OCI-M2 (cell line): ENCODE data around the gene OOSP4B.
"Not testable (repeated sequence)": the region's sequence is repeated elsewhere in the genome, so short reads cannot be mapped to it uniquely, and the experiment has no call there.

ENCODE experiments used
- DNase-seq: peaks from one replicate; lab custom pipeline; 2025; ENCODE audit not compliant: unreplicated experiment; lab: John Stamatoyannopoulos, UW

Gene OOSP4B

DNA sequence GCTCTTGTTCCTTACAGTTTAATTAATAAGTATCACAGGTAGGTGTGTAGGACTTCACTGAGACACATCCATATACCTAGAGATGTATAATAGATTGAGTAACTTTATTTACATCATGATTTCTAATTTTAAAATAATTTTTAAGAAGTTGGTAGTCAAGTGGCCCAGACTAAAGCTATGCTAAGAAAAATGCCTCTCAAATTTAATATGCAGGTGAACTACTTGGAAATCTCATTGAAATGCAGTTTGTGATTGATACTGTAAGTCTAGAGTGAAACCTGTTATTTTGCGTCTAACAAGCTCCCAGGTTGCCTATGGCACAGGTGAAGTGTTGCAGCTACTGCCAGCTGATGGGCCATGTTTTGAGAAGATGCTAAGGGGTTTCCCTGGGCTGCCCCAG lies at the start of gene OOSP4B:
Gene OOSP4B, plus strand, starts transcription at position 301 of the 400 bp plus-strand sequence.
- DNase-seq: no peak

DNA sequence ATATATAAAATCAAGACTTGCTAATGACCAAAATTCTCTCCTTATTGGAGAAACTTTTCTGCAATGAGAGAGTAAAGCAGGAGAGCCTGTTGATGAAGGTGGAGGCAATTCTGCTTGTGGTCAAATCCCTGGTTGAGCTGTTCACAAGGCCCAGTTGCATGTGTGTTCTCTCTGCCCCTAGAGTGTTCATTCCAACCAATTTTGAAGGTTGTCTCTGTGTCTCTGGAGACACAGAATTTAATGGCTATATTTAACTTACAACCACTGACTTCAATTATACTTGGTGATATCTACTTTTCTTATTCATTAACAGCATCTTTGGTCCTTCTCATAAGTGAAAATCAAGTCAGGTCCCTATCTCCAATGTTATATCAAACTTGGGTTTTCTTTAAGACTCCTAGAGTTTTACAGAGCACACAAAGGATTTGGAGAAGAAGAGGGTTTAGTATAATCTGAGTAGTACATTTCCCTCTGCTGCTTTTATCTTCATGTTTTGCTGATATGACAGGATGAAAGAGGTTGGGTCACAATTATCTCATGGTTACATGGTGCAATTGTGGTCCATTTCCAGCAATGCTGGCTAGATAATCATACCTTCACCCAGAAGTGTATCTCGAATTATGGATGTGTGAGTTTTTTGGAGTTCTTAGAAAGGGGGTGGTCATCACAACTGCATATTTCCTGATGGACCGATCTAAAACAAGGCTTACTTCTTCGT lies 49.1 kb upstream of the OOSP4B start:
- DNase-seq: no peak

DNA sequence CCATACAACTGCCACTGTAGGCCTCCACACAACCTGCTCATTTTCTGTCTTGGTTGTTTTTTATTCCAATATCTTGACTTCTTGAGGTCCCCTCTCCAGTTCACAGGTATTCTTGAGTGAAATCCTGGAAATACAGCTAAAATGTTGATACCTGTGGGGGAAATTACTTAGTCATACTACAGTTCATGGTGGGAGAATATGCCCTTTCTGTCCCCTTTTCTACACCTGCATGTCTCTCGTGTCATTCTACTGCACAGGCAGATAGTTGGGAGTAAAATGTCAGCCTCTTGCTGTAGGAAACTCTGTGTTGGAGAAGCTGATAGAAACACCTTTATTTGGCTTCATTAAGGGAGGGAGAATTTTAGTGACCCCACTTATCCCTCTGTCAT lies 48.6 kb upstream of the OOSP4B start:
- no peak for DNase-seq

DNA sequence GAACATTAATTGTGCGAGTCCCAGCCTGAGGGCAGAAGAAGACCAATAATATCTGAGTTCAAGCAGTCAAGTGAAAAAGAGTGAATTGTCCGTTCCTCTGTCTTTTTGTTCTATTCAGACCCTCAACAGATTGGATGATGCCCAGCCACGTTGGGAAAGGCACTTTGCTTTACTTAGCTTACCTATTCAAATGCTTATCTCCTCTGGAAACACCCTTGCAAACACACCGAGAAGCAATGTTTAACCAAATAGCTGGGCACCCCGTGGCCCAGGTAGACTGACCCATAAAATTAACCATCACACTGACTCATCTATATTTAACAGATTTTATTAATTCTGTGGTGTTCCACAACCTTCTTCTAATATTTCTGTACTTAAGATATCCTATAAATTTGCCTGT lies 43.9 kb upstream of the OOSP4B start:
- no peak for DNase-seq

DNA sequence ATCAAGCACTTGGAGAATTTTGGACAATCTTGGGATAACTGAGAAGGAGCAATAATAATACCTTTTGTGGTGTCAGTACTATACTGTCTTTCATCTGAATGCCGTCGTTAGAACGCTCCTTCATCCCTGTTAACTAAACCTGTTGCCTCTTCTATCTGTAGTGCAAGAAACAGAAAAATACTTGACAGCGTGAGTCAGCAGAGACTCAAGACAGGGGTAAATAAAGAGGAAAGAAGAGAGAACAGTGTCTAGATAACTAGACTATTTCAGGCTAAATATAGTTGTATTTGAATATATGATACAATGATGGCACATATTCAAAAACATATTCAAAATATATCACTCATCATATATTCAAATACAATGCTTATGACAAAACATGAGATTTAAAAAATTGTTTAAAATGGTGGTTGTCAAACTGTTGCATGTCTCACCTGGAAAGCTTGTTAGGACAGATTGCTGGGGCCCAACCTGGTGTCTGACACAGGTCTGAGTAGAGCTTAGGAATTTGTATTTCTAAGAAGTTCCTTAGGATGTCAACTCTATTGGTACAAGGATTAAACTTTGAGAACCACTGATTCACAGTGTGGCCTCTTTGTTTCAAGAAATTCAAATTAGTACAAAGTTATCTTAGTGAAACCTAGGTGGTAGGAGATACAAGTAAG lies 35.7 kb upstream of the OOSP4B start:
- no peak for DNase-seq

DNA sequence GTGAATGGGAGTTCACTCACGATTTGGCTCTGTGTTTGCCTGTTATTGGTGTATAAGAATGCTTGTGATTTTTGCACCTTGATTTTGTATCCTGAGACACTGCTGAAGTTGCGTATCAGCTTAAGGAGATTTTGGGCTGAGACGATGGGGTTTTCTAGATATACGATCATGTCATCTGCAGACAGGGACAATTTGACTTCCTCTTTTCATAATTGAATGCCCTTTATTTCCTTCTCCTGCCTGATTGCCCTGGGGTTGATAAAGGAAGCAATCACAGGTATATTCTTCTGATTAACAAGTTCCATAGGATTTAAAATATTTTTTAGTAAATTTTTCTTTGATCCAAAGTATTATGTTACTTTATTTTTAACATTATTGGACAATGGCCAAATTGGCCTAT lies 34.9 kb upstream of the OOSP4B start:
- not testable (repeated sequence) for DNase-seq

DNA sequence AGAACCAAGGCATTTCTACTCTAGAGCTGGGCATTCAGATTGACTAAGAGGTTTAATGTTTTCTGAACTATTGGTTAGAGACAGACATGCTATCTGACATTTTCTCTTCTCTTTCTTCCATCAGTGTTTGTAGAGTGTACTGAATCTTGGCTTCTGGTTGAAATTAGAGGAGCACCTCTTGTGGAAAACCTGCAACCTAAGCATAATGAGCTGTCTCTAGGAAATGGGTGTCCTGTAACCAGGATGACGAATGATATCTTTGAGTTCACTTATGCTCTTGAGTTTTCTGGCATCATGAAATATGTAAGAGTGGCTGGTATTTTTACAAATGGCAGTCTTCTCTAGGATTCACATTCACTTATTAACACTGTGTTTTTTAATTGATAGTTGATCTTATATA lies 33.8 kb upstream of the OOSP4B start:
- no peak for DNase-seq

DNA sequence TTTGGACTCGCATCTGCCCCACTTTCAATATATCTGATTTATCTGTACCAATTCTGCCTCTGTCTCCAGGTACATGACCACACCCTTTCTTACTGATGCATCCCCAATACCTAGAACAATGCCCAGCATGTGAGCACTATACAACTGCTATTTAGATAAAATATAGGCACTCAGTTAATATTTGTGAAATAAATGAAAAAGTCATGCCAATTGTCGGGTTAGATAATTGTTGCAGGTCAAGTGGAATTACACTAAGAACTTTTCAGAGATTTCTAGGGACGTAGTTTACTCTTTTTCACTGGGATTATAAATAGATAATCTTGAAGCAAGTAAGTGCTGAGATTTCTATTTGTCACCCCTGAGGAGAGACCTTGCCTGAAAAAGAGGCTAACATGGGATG lies 32.6 kb upstream of the OOSP4B start:
- no peak for DNase-seq

DNA sequence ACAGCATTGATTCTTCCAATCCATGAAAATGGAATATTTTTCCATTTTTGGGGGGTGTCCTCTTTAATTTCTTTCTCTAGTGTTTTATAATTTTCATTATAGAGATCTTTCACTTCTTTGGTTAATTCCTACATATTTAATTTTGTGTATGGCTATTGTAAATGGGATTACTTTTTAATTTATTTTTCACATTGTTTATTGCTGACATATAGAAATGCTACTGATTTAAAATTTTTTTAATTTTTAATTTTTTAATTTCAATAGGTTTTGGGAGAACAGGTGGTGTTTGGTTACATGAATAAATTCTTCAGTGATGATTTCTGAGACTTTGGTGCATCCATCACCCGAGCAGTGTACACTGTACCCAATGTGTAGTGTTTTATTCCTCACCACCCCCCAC lies 26.6 kb upstream of the OOSP4B start:
- no peak for DNase-seq

DNA sequence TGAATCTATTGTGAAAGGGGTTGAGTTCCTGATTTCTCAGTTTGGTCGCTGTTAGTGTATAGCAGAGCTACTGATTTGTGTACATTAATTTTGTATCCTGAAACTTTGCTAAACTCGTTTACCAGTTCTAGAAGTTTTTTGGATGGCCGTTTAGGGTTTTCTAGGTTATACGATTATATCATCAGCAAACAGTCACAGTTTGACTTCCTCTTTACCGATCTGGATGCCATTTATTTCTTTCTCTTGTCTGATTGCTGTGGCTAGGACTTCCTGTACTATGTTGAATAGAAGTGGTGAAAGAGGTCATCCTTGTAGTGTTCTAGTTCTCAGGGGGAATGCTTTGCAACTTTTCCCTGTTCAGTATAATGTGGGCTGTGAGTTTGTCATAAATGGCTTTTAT lies 24.6 kb upstream of the OOSP4B start:
- no peak for DNase-seq

DNA sequence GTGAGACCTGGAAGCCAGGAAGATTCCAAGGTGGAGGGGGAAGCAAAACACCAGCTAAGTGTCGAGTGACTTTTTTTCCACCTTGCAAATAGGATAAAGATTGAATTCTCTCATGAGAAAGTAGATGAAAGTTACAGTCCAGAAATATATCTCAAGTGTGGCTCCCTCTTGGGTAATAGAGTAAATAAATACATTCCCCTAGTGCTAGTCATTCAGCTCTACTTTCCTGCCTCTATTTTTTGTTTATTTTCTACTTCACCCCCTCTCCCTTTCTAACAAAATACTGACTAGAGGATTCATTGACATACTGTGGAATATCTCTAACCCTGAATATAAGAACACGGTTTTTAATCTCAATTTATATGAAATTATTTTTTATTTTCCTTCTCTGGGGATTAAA lies 19.2 kb upstream of the OOSP4B start:
- DNase-seq: no peak

DNA sequence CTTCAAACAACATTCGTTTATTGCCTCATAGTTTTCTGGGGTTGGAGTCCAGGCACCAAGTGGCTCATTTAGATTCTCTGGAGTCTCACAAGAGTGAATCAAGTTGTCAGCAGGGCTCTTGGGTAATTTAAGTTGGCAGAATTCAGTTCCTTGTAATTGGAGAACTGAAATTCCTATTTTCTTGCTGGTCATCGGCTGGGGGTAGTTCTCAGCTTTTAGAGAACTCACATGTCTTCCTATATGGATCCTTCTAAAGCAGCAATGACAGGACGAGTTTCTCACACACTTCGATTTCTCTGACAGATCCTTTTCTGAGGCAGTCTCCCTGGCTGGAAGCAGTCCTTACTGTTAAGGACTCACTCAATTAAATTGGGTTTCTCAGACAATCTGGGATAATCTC lies 17.3 kb upstream of the OOSP4B start:
- DNase-seq: no peak

DNA sequence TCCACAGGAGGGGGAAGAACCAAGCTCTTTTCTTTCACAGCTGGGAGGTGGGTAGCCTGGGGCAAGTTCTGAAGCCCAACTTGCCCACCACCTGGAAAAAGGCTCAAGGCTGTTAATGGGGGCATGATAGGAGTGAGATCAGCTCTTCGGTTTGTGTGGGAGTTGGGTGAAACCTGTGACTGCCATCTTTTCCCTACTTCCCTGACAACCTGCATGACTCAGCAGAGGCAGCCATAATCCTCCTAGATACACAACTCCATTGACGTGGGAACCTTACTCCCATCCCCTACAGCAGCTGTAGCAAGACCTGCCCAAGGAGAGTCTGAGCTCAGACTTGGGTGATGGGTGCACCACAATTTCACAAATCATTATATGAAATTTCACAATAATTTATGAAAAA lies 13.3 kb upstream of the OOSP4B start:
- DNase-seq: no peak

DNA sequence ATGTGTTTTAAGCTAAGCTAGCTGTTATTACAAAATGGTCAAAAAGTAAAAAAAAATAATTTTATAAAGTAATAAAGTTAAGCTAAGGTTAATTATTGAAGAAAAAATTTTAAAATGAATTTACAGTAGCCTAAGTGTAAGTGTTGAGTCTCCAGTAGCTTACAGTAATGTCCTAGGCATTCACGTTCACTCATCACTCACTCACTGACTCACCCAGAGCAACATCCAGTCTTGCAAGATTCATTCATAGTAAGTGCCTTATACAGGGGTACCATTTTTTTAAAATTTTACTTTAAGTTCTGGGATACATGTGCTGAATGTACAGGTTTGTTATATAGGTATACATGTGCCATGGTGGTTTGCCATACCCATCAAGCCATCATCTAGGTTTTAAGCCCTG lies 11.6 kb upstream of the OOSP4B start:
- no peak for DNase-seq

DNA sequence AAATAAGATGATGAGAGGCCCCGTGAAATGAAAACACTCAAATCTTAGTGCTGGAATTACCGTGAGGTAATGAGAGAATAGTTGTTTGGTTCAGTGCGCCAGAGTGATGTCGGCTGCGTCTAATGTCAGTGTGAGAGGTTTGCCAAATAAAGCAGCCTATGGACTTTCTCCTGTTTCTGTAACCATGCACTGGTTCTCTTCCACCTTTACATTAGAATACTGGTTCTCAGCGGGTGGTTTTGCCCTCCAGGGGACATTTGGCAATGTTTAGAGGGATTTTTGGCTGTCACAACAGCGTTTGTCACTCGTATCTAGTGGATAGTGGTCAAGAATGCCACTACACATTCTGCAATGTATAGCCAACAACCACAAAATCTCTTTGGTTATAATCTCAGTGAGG lies 1.1 kb downstream of the OOSP4B start:
- DNase-seq: no peak

DNA sequence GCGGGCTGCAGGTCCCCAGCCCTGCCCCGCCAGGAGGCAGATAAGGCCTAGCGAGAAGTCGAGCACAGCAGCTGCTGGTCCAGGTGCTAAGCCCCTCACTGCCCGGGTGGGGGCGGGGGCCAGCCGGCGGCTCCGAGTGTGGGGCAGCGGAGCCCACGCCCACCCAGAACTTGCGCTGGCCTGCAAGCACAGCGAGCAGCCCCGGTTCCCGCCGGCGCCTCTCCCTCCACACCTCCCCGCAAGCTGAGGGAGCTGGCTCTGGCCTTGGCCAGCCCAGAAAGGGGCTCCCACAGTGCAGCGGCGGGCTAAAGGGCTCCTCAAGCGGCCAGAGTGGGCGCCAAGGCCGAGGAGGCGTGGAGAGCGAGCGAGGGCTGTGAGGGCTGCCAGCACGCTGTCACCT lies 3.4 kb downstream of the OOSP4B start:
- DNase-seq: not testable (repeated sequence)

DNA sequence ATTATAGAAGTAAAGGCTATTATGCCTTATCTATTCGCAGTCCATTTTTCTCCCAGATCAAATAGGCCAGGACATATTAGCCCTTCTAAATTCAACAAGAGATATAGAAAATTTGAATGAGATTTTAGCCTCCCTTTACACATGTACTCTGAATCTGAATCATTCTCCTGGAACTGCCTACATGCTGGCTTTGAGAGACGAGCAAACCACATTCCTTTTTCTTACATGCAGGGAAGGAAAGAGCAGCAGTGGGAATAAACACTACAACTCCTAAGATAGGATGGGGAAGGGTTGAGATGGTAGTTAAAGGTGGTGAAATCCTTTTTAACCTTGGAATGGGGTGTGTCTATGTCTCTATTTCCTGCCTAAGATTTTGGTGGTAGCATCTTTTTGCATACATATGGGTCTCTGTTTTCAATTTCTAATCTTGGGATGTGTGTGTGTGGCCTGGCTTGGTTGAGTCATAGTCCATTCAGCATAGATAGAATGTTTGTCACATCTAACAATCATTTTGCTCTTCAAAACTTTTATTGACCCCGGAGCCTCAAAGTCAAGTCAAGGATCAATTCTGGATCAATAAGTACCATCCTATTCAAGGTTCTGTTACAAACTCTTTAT lies 12.1 kb downstream of the OOSP4B start:
- no peak for DNase-seq

DNA sequence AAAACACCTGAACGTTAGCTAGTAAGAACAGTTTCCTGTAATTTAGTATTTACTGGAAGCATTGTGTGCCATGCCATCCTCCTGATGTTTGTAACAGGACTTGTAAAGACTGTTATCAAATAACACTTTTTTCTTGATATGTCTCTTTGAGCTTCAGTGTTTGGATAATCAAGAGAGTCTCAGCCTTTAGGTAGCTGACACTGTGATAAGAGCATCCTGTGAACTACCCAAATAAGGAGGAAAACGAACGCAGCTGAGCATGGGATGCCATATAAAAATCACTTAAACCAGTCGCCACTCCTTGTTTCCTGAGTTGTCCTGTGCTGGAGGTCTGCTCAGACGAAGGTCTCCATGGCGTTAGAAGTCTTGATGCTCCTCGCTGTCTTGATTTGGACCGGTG lies 23.1 kb downstream of the OOSP4B start, which contains the start of gene OOSP2:
Gene OOSP2, plus strand, starts transcription at position 301 of the 400 bp plus-strand sequence. Its CDS starts 51 bp downstream, at position 352.
- no peak for DNase-seq

DNA sequence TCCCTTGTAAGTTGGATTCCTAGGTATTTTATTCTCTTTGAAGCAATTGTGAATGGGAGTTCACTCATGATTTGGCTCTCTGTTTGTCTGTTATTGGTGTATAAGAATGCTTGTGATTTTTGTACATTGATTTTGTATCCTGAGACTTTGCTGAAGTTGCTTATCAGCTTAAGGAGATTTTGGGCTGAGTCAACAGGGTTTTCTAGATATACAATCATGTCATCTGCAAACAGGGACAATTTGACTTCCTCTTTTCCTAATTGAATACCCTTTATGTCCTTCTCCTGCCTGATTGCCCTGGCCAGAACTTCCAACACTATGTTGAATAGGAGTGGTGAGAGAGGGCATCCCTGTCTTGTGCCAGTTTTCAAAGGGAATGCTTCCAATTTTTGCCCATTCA lies 33.4 kb downstream of the OOSP4B start:
- not testable (repeated sequence) for DNase-seq

DNA sequence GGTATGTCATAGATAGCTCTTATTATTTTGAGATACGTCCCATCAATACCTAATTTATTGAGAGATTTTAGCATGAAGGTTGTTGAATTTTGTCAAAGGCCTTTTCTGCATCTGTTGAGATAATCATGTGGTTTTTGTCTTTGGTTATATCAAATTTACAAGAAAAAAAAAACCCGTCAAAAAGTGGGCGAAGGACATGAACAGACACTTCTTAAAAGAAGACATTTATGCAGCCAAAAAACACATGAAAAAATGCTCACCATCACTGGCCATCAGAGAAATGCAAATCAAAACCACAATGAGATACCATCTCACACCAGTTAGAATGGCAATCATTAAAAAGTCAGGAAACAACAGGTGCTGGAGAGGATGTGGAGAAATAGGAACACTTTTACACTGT lies 33.9 kb downstream of the OOSP4B start:
- DNase-seq: not testable (repeated sequence)

DNA sequence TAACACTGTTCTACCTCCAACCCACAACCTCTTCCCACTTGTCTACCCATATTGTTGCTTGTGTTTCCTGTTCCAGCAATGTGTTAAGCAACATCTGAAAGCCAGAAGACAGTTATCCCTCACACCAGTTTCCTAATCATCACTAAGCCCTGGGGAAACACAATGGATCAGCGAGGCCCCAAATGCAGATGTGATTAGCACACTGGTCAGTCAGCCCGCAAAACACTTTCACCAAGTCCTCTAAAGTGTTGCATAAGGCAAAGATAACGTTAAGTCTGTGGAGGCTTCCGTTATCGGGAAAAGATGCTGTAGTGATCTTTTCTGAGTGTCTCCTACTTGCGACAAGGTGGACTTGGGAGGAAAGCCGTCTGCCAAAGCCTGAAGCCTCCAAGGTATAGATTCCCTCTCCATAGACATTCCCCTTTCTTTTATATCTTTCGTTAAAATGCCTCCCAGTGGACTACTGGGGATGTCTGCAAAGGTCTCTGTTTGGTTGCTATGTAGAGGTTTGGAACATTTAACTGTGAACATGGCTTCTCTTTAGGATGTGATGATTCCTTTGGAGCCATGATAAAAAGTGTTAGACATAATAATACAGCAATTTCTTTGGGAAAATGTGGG lies 39.5 kb downstream of the OOSP4B start, which contains the start of gene MS4A3:
Gene MS4A3, plus strand, starts transcription at position 317 of the 621 bp plus-strand sequence. CDS start 4,496 bp downstream, outside the sequence.
- no peak for DNase-seq

DNA sequence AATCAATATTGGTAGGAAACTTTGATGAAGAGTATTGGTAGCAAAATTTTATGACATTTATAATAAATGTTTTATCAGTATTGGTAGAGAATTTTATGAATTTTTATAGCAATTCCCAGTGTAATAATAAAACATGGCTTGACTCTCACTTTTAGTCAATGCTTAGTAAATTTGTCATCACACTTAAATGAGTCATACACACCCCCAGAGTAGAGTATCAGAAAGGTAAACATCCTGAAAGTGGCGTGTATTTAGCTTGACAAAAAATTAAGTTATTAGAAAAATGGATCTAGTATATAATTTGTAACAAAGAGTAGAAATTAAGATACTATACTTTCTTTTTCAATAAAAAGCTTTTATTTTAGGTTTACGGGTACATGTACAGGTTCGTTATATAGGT lies 42.1 kb downstream of the OOSP4B start:
- no peak for DNase-seq
